8988T (cell line): ENCODE measurements around the gene GNG12.
"Not testable (repeated sequence)": the region's sequence is repeated elsewhere in the genome, so short reads cannot be mapped to it uniquely, and the experiment has no call there.

Experiments used
- DNase-seq: peaks from one replicate; pipeline ENCODE4 v3.0.0; 2011

GNG12 gene

GRCh38 chr1:67676287-67676686 is 157.0 kb downstream of the GNG12 start:
- no peak for DNase-seq

DNA sequence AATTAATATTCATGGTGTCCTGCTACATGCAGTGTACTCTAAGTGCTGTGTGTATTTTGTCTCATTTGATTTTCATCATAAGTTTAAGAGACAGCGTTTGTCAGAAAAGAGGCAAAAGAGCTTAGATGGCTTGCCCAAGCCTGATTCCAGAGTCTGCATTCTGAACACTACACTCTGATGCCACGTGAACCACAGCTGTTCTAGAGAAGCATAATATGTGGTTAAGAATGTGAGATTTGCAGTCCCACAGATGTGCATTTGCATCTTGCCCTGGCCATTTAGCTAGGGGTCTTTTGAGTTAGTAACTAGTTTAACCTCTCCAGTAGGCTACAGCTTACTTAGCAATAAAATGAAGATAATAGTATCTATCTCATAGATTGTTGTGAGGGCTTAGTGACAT is 157.5 kb downstream of the GNG12 start:
- DNase-seq = no peak

- no peak for DNase-seq
These were observed 158.8 kb downstream of the GNG12 start for GRCh38 chr1:67674260-67675011.

DNA sequence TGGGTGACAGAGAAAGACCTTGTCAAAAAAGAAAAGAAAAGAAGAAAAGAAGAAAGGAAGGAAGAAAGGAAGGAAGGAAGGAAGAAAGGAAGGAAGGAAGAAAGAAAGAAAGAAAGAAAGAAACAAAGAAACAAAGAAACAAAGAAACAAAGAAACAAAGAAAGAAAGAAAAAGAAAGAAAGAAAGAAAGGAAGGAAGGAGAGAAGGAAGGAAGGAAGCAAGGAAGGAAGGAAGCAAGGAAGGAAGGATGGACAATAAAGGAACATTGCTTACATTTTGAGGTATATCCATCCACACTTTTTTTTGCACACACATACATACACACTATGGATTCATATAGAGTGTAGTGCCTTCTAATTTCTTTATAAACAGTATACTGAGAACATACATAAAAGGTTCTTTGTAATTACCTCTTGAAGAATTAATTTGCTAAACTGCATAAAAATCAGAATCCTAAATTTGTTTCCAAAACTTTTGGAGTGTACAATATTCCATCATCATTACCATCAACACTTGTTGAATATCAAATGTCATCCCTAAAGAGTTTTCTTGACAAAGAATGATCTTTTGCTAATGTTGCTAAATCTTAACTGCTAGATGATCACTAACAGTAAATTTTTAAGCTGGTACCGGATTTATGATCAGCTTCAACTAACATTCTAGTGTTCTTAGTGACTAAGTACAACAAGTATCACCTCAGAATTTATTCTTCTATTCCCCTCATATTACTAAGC is 159.6 kb downstream of the GNG12 start:
- no peak for DNase-seq

GRCh38 chr1:67672260-67672803 is 160.9 kb downstream of the GNG12 start:
- DNase-seq = no peak

GRCh38 chr1:67668660-67669059 is 164.6 kb downstream of the GNG12 start:
- DNase-seq = no peak

- no peak for DNase-seq
These were observed 166.6 kb downstream of the GNG12 start for GRCh38 chr1:67666636-67667035.

- DNase-seq = not testable (repeated sequence)
These were observed 168.0 kb downstream of the GNG12 start for GRCh38 chr1:67665307-67665706.

DNA sequence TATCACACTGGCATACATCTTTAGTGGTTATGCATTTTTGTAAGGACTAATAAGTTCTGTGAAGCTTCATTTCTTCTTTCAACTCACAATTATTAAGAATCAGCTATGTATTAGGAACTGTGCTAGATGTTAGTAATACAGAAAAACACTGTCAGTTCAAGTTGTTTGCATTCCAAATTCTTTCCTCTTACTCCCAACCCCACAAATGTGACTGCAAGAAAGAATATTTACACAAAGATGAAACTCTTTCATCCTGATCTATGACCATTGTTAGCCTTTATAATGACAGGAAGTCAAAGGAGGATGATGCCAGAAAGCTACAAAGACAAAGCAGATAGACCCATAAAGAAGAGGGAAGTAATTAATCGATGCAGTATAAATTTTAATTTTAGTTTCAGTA is 169.2 kb downstream of the GNG12 start:
- DNase-seq = no peak

- DNase-seq = no peak
These were observed 170.4 kb downstream of the GNG12 start for GRCh38 chr1:67662884-67663283.

DNA sequence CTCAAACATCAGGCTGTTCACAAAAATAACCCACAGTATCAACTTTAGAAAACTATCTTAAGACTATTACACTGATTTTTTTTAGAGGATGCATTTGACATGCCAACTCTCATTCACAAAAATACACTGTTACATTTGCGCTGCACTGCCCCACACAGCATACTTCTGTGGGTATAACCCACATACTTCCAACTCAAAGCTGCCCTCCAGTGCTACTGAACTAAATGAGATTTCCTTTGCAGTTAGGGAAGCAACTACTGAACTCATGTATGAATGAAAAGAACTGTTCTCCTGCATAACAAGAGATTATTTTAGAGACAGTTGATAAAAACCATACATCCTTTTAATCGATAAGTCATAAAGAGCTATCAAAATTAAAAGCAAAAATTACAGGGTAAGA is 174.0 kb downstream of the GNG12 start:
- no peak for DNase-seq

DNA sequence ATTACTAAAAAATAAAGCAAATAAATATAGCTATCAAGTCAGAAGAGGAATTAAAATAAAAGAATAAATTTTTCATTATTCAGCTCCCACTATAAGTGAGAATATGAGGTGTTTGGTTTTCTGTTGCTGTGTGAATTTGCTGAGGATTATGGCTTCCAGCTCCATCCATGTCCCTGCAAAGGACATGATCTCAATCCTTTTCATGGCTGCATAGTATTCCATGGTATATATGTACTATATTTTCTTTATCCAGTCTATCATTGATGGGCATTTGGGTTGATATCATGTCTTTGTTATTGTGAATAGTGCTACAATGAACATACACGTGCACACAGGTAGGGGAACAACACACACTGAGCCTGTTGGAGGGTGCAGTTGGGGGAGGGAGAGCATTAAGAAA is 176.1 kb downstream of the GNG12 start:
- DNase-seq = not testable (repeated sequence)

DNA sequence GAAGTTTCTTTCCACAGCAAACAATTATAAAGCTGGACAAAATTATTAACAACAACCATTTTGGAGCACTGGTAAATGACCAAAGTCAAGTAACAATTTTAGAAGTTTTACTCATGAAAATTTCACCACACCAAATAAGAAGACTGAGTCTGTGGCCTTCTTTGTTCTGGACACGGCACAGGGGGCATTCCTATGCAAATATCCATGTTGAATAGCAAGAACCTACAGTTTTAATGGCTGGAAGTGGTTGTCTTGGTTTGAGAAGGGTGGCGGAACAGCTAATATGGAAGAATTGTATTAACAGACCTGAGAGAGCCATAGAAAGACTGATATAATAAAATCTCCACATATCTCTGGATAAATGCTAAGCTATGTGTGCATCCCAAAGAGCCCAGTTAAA is 177.7 kb downstream of the GNG12 start:
- DNase-seq = no peak

GRCh38 chr1:67653304-67653703 is 180.0 kb downstream of the GNG12 start:
- no peak for DNase-seq

DNA sequence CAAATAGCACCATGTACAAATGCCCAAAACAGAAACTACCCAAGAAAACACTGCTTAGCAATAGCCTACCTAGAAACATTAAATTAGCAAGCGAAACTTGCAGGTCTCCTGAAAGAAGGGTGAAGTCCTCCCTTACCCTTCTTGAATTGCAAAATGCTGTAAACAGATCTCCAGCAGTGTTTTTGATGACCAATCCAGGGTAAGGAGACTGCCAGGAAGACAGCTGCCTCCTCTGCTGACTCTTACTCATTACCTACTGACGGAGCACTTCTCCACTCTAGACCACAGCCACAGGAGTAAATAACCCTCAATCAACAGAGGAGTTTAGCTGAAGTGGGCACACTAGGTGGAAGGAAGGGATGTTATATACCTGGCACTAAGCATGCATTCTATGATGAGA is 180.5 kb downstream of the GNG12 start:
- no peak for DNase-seq
